HEK293T (cell line): Measurements from ENCODE around the gene AURKA.

Source experiments
- FOXA1 ChIP-seq: fragments of 450-650 bp; IDR thresholded peaks from 2 replicates; pipeline ENCODE4 v1.6.1; 2016; ENCODE audit warnings: mild to moderate bottlenecking
- SUZ12 ChIP-seq: fragments of 450-650 bp; IDR thresholded peaks from 2 replicates; pipeline ENCODE4 v1.6.1; 2016; ENCODE audit warnings: mild to moderate bottlenecking

DNA sequence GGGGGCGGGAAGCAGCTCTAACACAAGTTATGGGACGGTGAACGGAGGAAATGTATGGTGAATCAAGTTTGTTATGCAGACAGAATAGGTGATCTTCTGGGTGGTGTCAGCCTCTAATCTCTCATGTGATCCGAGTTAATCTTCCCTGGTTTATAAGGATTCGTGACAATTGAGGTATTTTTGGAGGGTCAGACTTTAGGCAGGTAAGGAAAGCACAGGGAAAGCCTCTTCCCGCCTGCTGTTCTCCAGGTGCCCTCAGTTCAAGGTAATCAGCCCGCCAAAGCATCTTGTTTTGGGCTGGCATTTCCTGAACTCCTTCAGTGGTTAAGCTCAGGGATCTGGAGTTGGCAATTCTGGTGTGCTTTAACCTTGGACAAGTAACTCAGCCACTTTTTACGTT, 1.6 kb upstream of the AURKA start:
- no peak for TF ChIP-seq FOXA1
- no peak for TF ChIP-seq SUZ12
